ENCODE results near the gene SLC24A5. TPM values are rescaled to one million over a fixed set of nuclear protein-coding genes. Genes with fewer than 3 reads are reported as not detected.

The SLC24A5 gene
- total RNA-seq, 4 donors from 2014 or later = 3.9 to 13.0 (median 6.9) TPM

GRCh38 chr15:48178648-48178931 is 57.8 kb downstream of the SLC24A5 start:
- DNase-seq (ENCODE audit: low spot score in 2 of 2) = no peak
- H3K4me1 ChIP-seq = peaks cover 15% of the 10 kb centered on the region
- TF ChIP-seq CTCF (IDR thresholded peaks at IDR 0.05) (no peak), EP300 (IDR thresholded peaks at IDR 0.05) (no peak), POLR2AphosphoS5 (IDR thresholded peaks at IDR 0.05) (no peak), POLR2A (IDR thresholded peaks at IDR 0.05) (no peak)
- H3K36me3 ChIP-seq = no peaks in the 10 kb centered on the region
- no peak overlapping the region for H3K27ac ChIP-seq
- WGBS = 89% methylated on average over 1 of the region's 1 CpG
- H3K27me3 ChIP-seq = peaks cover 21% of the 10 kb centered on the region
- peak overlapping the region; percentile 58 for H3K4me3 ChIP-seq
- H3K9me3 ChIP-seq = no peaks in the 10 kb centered on the region

- 53% methylated on average over 2 of the region's 2 CpGs for WGBS
- Histone ChIP-seq H3K27me3 (peaks cover 14% of the 10 kb centered on the region), H3K4me1 (peaks cover 8% of the 10 kb centered on the region), H3K27ac (no peak overlapping the region), H3K4me3 (no peak overlapping the region), H3K36me3 (no peaks in the 10 kb centered on the region), H3K9me3 (no peaks in the 10 kb centered on the region)
- no peak for DNase-seq (ENCODE audit: low spot score in 2 of 2)
- no peak for TF ChIP-seq CTCF (IDR thresholded peaks at IDR 0.05)
- no peak for TF ChIP-seq POLR2A (IDR thresholded peaks at IDR 0.05)
- no peak for TF ChIP-seq POLR2AphosphoS5 (IDR thresholded peaks at IDR 0.05)
- TF ChIP-seq EP300 (IDR thresholded peaks at IDR 0.05) = no peak
Observed at GRCh38 chr15:48182749-48183148, 62.0 kb downstream of the SLC24A5 start.

GRCh38 chr15:48185529-48185928 is 64.7 kb downstream of the SLC24A5 start:
- WGBS = 87% methylated on average over 3 of the region's 3 CpGs
- H3K4me3 ChIP-seq = no peak overlapping the region
- H3K27ac ChIP-seq = no peak overlapping the region
- no peaks in the 10 kb centered on the region for H3K36me3 ChIP-seq
- no peaks in the 10 kb centered on the region for H3K4me1 ChIP-seq
- H3K9me3 ChIP-seq = no peaks in the 10 kb centered on the region
- TF ChIP-seq CTCF (IDR thresholded peaks at IDR 0.05) (no peak), EP300 (IDR thresholded peaks at IDR 0.05) (no peak)
- peaks cover 4% of the 10 kb centered on the region for H3K27me3 ChIP-seq
- no peak for DNase-seq (ENCODE audit: low spot score in 2 of 2)

- 94% methylated on average over 3 of the region's 3 CpGs for WGBS
- H3K36me3 ChIP-seq = no peaks in the 10 kb centered on the region
- H3K4me3 ChIP-seq = no peak overlapping the region
- TF ChIP-seq CTCF (IDR thresholded peaks at IDR 0.05) (no peak), POLR2A (IDR thresholded peaks at IDR 0.05) (no peak), EP300 (IDR thresholded peaks at IDR 0.05) (no peak), POLR2AphosphoS5 (IDR thresholded peaks at IDR 0.05) (no peak)
- H3K9me3 ChIP-seq = no peaks in the 10 kb centered on the region
- H3K4me1 ChIP-seq = no peaks in the 10 kb centered on the region
- peaks cover 4% of the 10 kb centered on the region for H3K27me3 ChIP-seq
- no peak overlapping the region for H3K27ac ChIP-seq
- DNase-seq (ENCODE audit: low spot score in 2 of 2) = no peak
Observed at GRCh38 chr15:48186271-48186670, 65.5 kb downstream of the SLC24A5 start.

GRCh38 chr15:48190932-48191573 is 70.3 kb downstream of the SLC24A5 start:
- H3K9me3 ChIP-seq = no peaks in the 10 kb centered on the region
- H3K36me3 ChIP-seq = no peaks in the 10 kb centered on the region
- peaks cover 7% of the 10 kb centered on the region for H3K27me3 ChIP-seq
- no peak overlapping the region for H3K27ac ChIP-seq
- TF ChIP-seq EP300 (IDR thresholded peaks at IDR 0.05) (no peak), POLR2A (IDR thresholded peaks at IDR 0.05) (no peak), CTCF (IDR thresholded peaks at IDR 0.05) (no peak), POLR2AphosphoS5 (IDR thresholded peaks at IDR 0.05) (no peak)
- WGBS = 5% methylated on average over 15 of the region's 15 CpGs
- no peak for DNase-seq (ENCODE audit: low spot score in 2 of 2)
- H3K4me1 ChIP-seq = peaks cover 3% of the 10 kb centered on the region
- H3K4me3 ChIP-seq = no peak overlapping the region
